Neutrophil (primary cell): ENCODE measurements around the gene TBCC.
A peak's percentile ranks its signal among the peaks of the same experiment; 100 is the strongest.

Experiments
- H3K27ac ChIP-seq: fragments of 200-600 bp; sonication (generic); 2 replicates; pipeline ENCODE4 v1.5.1; 2016; ENCODE audit warnings: mild to moderate bottlenecking, moderate library complexity
- H3K27me3 ChIP-seq: fragments of 200-600 bp; sonication (generic); 2 replicates; pipeline ENCODE4 v1.6.0; 2016; ENCODE audit warnings: mild to moderate bottlenecking
- H3K36me3 ChIP-seq: fragments of 200-600 bp; sonication (generic); 2 replicates; pipeline ENCODE4 v1.5.1; 2017
- H3K4me1 ChIP-seq, 2 experiments: fragments of 200-600 bp in 1 of 2; sonication (generic) in 1 of 2; 1 replicate in 1 of 2; 2 replicates in 1 of 2; pipeline versions ENCODE4 v1.5.1 to v1.6.1; 2013 to 2016; ENCODE audit warnings: low read depth in 1 of 2, low read length in 1 of 2, mild to moderate bottlenecking in 1 of 2, moderate library complexity in 1 of 2; ENCODE audit not compliant: control insufficient read depth in 1 of 2, insufficient read depth in 1 of 2
- H3K4me3 ChIP-seq, 2 experiments: fragments of 200-600 bp in 1 of 2; sonication (generic) in 1 of 2; 1 replicate in 1 of 2; 2 replicates in 1 of 2; pipeline ENCODE4 v1.5.1; 2013 to 2016; ENCODE audit warnings: low read depth in 1 of 2, low read length in 1 of 2, mild to moderate bottlenecking in 1 of 2, moderate library complexity in 1 of 2
- H3K9me3 ChIP-seq: fragments of 200-600 bp; sonication (generic); 2 replicates; pipeline ENCODE4 v1.5.1; 2016
- CTCF ChIP-seq: fragments of 200-600 bp; sonication (generic); IDR thresholded peaks from 2 replicates; pipeline ENCODE4 v1.5.1; 2016; ENCODE audit warnings: antibody characterized with exemption

Gene TBCC

GRCh38 chr6:42696526-42697267 lies 49.2 kb downstream of the TBCC start:
- no peak for TF ChIP-seq CTCF
- Histone ChIP-seq H3K36me3 (peaks cover 42% of the 10 kb centered on the region), H3K9me3 (no peaks in the 10 kb centered on the region), H3K27me3 (no peaks in the 10 kb centered on the region), H3K4me3 (no peak overlapping the region), H3K27ac (peak overlapping the region; percentile 6), H3K4me1 (no peaks in the 10 kb centered on the region)

- Histone ChIP-seq H3K4me3 (no peak overlapping the region), H3K27me3 (no peaks in the 10 kb centered on the region), H3K4me1 (no peaks in the 10 kb centered on the region), H3K9me3 (no peaks in the 10 kb centered on the region), H3K36me3 (peaks cover 63% of the 10 kb centered on the region), H3K27ac (peak overlapping the region; percentile 27)
- no peak for TF ChIP-seq CTCF
These were observed 51.3 kb downstream of the TBCC start for GRCh38 chr6:42694586-42694985.
